ACC112 (cell line): Measurements from ENCODE around the gene ANKS1B.

Source experiments
- H2AFZ ChIP-seq: fragments of 200-600 bp; sonication (generic); one replicate; pipeline ENCODE4 v1.6.0; 2017; ENCODE audit warnings: antibody characterized with exemption, low read length; ENCODE audit not compliant: unreplicated experiment
- H3K27ac ChIP-seq: fragments of 200-600 bp; sonication (generic); 2 replicates; pipeline ENCODE4 v1.5.1; 2014; ENCODE audit warnings: low read depth, mild to moderate bottlenecking, antibody characterized with exemption, low read length, moderate library complexity
- H3K27me3 ChIP-seq: fragments of 200-600 bp; sonication (generic); 2 replicates; pipeline ENCODE4 v1.6.1; 2014; ENCODE audit warnings: mild to moderate bottlenecking, antibody characterized with exemption, low read length, moderate library complexity, mixed read lengths; ENCODE audit not compliant: insufficient read depth
- H3K36me3 ChIP-seq: fragments of 200-600 bp; sonication (generic); 2 replicates; pipeline ENCODE4 v1.6.1; 2016; ENCODE audit warnings: mild to moderate bottlenecking, antibody characterized with exemption, low read length, moderate library complexity, mixed read lengths; ENCODE audit not compliant: insufficient read depth
- H3K4me1 ChIP-seq: fragments of 200-600 bp; sonication (generic); one replicate; pipeline ENCODE4 v1.6.1; 2016; ENCODE audit warnings: low read length, mixed read lengths; ENCODE audit not compliant: insufficient read depth, unreplicated experiment, control insufficient read depth
- H3K4me3 ChIP-seq: fragments of 200-600 bp; sonication (generic); 2 replicates; pipeline ENCODE4 v1.5.1; 2014; ENCODE audit warnings: mild to moderate bottlenecking, low read depth, low read length
- H3K79me2 ChIP-seq: fragments of 200-600 bp; sonication (generic); one replicate; pipeline ENCODE4 v1.6.0; 2016; ENCODE audit warnings: low read length; ENCODE audit not compliant: control insufficient read depth, unreplicated experiment, insufficient read depth

The ANKS1B gene

GRCh38 chr12:99154216-99154982, 830.3 kb downstream of the ANKS1B start:
- no peaks in the 10 kb centered on the region for H3K79me2 ChIP-seq
- H3K4me3 ChIP-seq = no peak overlapping the region
- no peaks in the 10 kb centered on the region for H3K36me3 ChIP-seq
- no peak overlapping the region for H2AFZ ChIP-seq
- no peaks in the 10 kb centered on the region for H3K4me1 ChIP-seq
- no peaks in the 10 kb centered on the region for H3K27me3 ChIP-seq
- no peak overlapping the region for H3K27ac ChIP-seq

- Histone ChIP-seq H3K4me3 (no peak overlapping the region), H3K4me1 (no peaks in the 10 kb centered on the region), H3K36me3 (no peaks in the 10 kb centered on the region), H2AFZ (no peak overlapping the region), H3K79me2 (no peaks in the 10 kb centered on the region), H3K27me3 (no peaks in the 10 kb centered on the region), H3K27ac (no peak overlapping the region)
Observed at GRCh38 chr12:99153293-99153692, 831.4 kb downstream of the ANKS1B start.

DNA sequence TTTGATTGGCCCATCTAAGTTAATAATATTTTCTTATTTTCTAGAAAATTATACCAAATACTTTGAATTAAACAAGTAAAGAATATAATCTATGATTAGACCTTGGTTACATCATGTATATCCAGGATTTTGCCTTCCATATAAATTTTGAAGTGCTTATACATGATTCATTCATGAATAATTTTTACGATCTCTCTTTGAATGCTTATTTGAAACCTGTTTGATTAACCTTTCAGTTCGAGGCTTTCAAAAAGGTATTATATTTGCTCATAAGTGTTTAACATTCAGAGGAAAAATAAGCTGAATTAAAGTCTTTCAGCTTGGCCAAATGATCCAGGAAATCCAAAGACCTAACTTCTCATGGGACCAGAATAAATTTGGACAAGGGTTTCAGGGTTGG, 832.4 kb downstream of the ANKS1B start:
- Histone ChIP-seq H3K4me3 (no peak overlapping the region), H2AFZ (no peak overlapping the region), H3K79me2 (no peaks in the 10 kb centered on the region), H3K27ac (no peak overlapping the region), H3K27me3 (no peaks in the 10 kb centered on the region), H3K36me3 (no peaks in the 10 kb centered on the region), H3K4me1 (no peaks in the 10 kb centered on the region)

DNA sequence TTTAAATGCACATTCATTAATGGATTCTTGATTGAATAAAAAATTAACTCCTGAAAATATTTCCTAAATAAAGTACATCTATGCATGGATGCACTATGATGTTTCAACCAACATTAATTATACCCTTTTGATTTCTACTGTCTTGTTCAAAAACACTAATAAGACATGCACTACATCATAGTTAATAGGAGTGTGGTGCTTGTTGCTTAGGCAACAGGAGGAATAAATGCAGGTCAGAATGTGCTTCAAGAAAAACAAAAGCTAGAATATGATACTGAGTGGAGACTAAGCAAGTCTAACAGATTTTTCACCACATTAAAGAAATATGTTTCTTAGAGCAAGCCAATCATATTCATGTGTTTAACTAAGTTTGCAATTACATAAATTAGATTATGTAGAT, 833.0 kb downstream of the ANKS1B start:
- Histone ChIP-seq H3K27ac (no peak overlapping the region), H3K4me1 (no peaks in the 10 kb centered on the region), H3K4me3 (no peak overlapping the region), H3K79me2 (no peaks in the 10 kb centered on the region), H3K27me3 (no peaks in the 10 kb centered on the region), H3K36me3 (no peaks in the 10 kb centered on the region), H2AFZ (no peak overlapping the region)

DNA sequence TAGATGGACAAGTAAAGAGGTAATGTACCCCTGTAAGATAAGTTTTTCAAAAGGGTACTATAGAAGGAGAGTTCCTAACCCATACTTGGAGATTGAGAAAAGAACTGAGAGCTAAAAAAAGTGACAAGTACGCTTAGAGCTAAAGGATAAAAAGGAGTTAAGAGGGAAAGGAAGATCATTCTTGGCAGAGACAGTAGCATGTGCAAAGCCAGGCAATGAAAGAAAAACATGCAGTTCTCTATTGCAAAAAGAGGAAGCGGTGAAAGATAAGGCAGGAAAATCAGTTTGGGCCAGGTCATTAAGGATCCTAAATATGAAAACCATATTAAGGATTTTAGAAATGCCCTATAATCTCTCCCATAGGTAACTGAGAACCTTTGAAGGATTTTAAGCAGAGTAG, 837.6 kb downstream of the ANKS1B start:
- Histone ChIP-seq H2AFZ (no peak overlapping the region), H3K27me3 (no peaks in the 10 kb centered on the region), H3K36me3 (no peaks in the 10 kb centered on the region), H3K4me1 (no peaks in the 10 kb centered on the region), H3K79me2 (no peaks in the 10 kb centered on the region), H3K27ac (no peak overlapping the region), H3K4me3 (no peak overlapping the region)

- no peaks in the 10 kb centered on the region for H3K27me3 ChIP-seq
Observed at GRCh38 chr12:99146730-99147129, 838.0 kb downstream of the ANKS1B start.

GRCh38 chr12:99146185-99146584, 838.6 kb downstream of the ANKS1B start:
- Histone ChIP-seq H2AFZ (no peak overlapping the region), H3K4me3 (no peak overlapping the region), H3K27ac (no peak overlapping the region)

More at GRCh38 chr12:99146730-99147129, 838.0 kb downstream of the ANKS1B start:
- Histone ChIP-seq H3K36me3 (no peaks in the 10 kb centered on the region), H2AFZ (no peak overlapping the region), H3K27ac (no peak overlapping the region), H3K4me1 (no peaks in the 10 kb centered on the region), H3K79me2 (no peaks in the 10 kb centered on the region), H3K4me3 (no peak overlapping the region)

GRCh38 chr12:99142651-99143050, 842.1 kb downstream of the ANKS1B start:
- H3K27ac ChIP-seq = no peak overlapping the region
- no peaks in the 10 kb centered on the region for H3K36me3 ChIP-seq
- H3K4me1 ChIP-seq = no peaks in the 10 kb centered on the region
- H3K4me3 ChIP-seq = no peak overlapping the region
- H2AFZ ChIP-seq = no peak overlapping the region
- no peaks in the 10 kb centered on the region for H3K27me3 ChIP-seq
- H3K79me2 ChIP-seq = no peaks in the 10 kb centered on the region

More at GRCh38 chr12:99146185-99146584, 838.6 kb downstream of the ANKS1B start:
- Histone ChIP-seq H3K27me3 (no peaks in the 10 kb centered on the region), H3K79me2 (no peaks in the 10 kb centered on the region), H3K4me1 (no peaks in the 10 kb centered on the region), H3K36me3 (no peaks in the 10 kb centered on the region)

DNA sequence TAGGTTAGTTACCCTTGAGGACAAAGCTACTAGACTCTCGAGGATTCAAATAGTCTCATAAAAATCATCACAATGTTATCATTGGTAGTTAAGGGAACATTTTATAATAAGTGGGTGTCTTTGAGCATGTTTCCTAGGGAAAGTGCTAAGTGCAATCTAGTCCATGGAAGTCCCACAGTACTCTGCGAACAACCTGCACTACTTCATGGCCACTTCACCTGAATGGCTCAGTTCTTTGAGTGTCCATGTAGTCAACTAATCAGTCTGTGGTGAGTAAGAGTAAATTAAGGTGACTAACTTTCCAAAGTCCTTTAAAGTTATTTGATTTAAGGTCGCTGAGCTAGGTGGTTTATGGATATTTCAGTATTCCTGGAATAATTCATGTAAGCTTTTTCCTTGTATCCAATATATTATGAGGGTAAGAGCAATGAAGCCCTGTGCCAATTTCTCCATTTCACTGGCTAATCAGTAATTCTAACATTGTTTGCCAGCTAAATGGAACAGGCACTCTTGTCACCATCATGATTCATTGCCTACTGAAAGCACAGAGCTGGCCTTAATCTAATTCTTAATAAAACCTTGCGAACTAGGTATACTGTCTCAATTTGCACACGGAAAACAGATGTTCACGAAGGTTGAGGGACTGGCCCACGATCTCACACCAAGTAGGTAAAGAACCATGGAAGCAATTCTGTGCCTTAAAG, 844.6 kb downstream of the ANKS1B start:
- no peak overlapping the region for H3K4me3 ChIP-seq
- no peak overlapping the region for H3K27ac ChIP-seq
- H3K79me2 ChIP-seq = no peaks in the 10 kb centered on the region
- H3K36me3 ChIP-seq = no peaks in the 10 kb centered on the region
- H3K4me1 ChIP-seq = no peaks in the 10 kb centered on the region
- no peaks in the 10 kb centered on the region for H3K27me3 ChIP-seq
- no peak overlapping the region for H2AFZ ChIP-seq

GRCh38 chr12:99138393-99138792, 846.3 kb downstream of the ANKS1B start:
- H3K4me3 ChIP-seq = no peak overlapping the region
- H3K27ac ChIP-seq = no peak overlapping the region
- no peaks in the 10 kb centered on the region for H3K27me3 ChIP-seq
- H3K4me1 ChIP-seq = no peaks in the 10 kb centered on the region
- no peaks in the 10 kb centered on the region for H3K79me2 ChIP-seq
- H2AFZ ChIP-seq = no peak overlapping the region
- no peaks in the 10 kb centered on the region for H3K36me3 ChIP-seq
